Kasumi-1 (cell line): ENCODE data around the gene LYRM4.

Experiments
- DNase-seq, 2 experiments: peaks; one replicate each; lab custom pipeline; 2025; lab: John Stamatoyannopoulos, UW

LYRM4 gene

GRCh38 chr6:5098501-5099270 is 162.1 kb downstream of the LYRM4 start:
- DNase-seq: no peak

DNA sequence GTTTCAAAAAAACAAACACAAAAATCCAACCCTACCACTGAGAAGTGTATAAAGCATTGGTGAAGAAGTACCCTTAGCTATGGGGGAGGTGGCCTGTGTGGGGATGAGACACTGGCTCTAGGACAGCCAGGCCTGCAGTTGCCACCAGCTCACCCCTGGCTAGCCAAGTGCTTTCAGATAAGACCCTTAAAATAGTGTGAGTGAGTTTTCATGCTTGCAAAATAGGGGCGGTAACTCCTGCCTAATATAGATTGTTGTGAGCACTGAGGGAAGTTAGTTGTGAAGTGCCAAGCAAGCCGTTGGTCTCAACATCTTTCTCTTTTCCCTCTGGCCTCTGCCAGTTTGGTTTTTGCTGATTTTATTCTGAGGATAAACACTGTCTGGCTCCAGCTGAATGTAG is 164.3 kb downstream of the LYRM4 start:
- no peak for DNase-seq

- DNase-seq: no peak
Measured at GRCh38 chr6:5095236-5095635, 165.5 kb downstream of the LYRM4 start.

DNA sequence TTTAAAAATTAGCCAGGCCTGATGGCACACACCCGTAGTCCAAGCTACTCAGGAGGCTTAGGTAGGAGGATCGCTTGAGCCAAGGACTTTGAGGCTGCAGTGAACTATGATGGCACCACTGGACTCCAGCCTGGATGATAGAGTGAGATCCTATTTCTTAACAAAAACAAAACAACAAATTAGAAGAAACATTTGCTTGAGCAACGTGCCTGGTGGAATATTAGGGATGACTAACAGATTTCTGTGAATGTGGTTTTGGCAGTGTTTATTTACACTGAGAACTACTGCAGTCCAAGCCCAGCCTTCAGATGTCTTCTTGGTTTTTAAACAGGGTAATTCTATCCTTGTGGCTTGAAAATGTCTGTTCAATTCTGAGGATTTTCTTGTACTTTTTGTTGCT is 166.4 kb downstream of the LYRM4 start:
- DNase-seq: no peak

- DNase-seq: no peak
Measured at GRCh38 chr6:5093231-5094015, 167.3 kb downstream of the LYRM4 start.

- DNase-seq: no peak
Measured at GRCh38 chr6:5091210-5092069, 169.3 kb downstream of the LYRM4 start.

DNA sequence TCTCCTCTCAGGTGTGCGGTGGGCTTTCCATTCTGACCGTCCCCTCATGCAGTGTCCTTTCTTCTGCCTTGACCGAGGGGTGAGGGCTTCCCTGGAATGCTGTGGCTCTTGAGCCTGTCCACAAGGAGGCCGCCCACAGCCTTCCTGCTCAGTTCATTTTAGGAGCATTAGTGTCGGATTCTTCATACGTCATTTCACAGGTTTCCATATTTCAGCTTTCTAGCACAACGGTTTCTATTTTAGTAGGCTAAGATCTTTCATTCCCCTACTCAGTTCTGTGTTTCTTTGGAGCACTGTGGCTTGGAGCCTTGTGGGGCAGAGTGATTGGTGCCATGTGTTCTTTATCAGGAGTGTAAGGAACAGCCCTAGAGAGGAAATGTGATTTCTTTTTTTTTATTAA is 170.1 kb downstream of the LYRM4 start:
- no peak for DNase-seq

- DNase-seq: no peak
Measured at GRCh38 chr6:5089481-5090438, 171.0 kb downstream of the LYRM4 start.

DNA sequence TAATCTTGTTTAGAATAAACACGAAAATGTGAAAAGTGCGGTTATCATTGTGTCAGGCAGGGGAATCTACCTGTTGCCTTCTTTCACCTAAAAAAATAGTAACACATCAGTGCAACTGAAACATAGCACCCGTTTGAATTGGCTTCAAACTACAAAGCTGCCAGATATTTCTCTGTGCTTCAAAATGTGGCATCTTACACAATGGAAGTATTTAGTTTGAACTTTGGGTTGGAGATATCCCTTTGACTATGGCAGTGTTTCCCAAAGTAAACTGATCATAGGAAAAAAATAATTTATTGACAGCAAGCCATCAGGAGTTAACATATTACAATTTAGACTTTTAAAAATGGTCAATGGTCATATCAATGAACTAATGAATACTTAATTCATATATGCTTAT is 172.0 kb downstream of the LYRM4 start:
- DNase-seq: no peak

- DNase-seq: no peak
Measured at GRCh38 chr6:5087389-5087788, 173.4 kb downstream of the LYRM4 start.

DNA sequence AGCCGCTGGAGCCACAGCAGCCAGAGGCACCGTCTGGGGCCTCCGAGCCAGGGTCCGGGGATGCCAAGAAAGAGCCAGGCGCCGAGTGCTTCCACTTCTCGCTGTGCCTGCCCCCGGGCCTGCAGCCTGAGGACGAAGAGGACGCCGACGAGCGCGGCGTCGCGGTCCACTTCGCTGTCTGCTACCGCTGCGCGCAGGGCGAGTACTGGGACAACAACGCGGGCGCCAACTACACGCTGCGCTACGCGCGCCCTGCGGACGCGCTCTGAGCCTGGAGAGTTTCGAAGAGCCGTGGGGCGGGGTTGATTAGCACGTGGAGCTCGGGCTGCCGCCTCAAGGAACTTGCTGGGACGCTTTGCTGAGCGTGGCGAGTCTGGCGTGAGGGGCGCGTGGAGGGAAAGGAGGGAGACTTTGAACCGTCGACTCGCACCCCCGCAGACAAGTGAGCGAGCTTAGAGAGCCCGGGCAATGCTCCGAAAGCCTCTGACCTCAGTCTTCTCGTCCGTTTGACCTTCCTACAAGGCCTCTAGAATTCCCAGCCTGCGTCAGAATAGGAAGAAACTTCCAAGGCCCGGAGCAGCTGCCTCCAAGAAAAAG is 174.4 kb downstream of the LYRM4 start:
- DNase-seq: no peak

- DNase-seq: peak; percentile 26 to 33
Measured at GRCh38 chr6:5085648-5086293, 175.0 kb downstream of the LYRM4 start.

GRCh38 chr6:5084781-5085647 is 175.7 kb downstream of the LYRM4 start, which contains the start of gene PPP1R3G:
PPP1R3G (plus strand) TSS chr6:5085341; CDS start chr6:5085486, 145 bp downstream.
- DNase-seq: peak; percentile 43 to 44

- no peak for DNase-seq
Measured at GRCh38 chr6:5084360-5084780, 176.4 kb downstream of the LYRM4 start.

DNA sequence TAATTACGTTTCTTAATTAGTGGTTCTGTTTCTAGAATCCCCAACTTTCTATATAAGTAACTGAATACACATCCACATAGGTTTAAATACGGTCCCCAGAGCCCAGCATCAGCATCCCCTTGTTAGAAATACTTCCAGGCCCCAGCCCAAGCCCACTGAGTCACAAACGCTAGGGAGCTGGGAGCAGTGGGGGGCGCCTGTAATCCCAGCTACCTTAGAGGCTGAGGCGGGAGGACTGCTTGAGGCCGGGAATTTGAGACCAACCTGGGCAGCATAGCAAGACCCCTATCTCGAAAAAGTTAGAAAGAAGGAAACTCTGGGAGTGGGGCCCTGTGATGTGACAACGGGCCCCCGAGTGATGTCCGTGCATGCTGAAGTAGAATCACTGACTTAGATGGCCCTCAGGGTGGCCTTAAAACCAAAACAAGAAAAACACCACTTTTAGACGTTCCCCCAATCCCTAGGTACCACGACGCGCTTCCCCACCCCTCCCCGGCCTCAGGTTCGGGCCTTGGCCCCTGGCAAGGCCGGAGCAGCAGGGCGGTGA is 176.9 kb downstream of the LYRM4 start:
- DNase-seq: no peak

- no peak for DNase-seq
Measured at GRCh38 chr6:5083307-5083583, 177.5 kb downstream of the LYRM4 start.

GRCh38 chr6:5082487-5083306 is 178.1 kb downstream of the LYRM4 start:
- DNase-seq: no peak

GRCh38 chr6:5081955-5082354 is 178.8 kb downstream of the LYRM4 start:
- no peak for DNase-seq
